ENCODE measurements around the gene PPM1H. TPM values are rescaled to one million over a fixed set of nuclear protein-coding genes. Genes with fewer than 3 reads are reported as not detected.

Gene PPM1H
- total and polyA plus RNA-seq, 2 of the 8 experiments (the other 6 are each of a cell fraction or from before 2014, with no cell fraction given), result 16.4 to 36.1 TPM

- TF ChIP-seq CHD7 (IDR thresholded peaks at IDR 0.05; ENCODE audit: insufficient replicate concordance, low read length), result no peak
- TF ChIP-seq POU5F1 (IDR thresholded peaks at IDR 0.05; ENCODE audit: low read depth, low read length), result no peak
- no peak for TF ChIP-seq FOSL1 (IDR thresholded peaks at IDR 0.05; ENCODE audit: insufficient read depth, low read depth, low read length)
- no peak for TF ChIP-seq NANOG (IDR thresholded peaks at IDR 0.05; ENCODE audit: insufficient read depth, low read depth, low read length, poor library complexity, severe bottlenecking)
- no peak for TF ChIP-seq SAP30 (IDR thresholded peaks at IDR 0.05; ENCODE audit: insufficient read depth, insufficient replicate concordance, low read length)
- TF ChIP-seq BRCA1 (IDR thresholded peaks at IDR 0.05; ENCODE audit: low read depth, low read length), result no peak
Measured at GRCh38 chr12:62950317-62950716, 15.4 kb upstream of the PPM1H start (continued).
